ENCODE results near the gene CREB3L2. TPM values are rescaled to one million over a fixed set of nuclear protein-coding genes. Genes with fewer than 3 reads are reported as not detected.

The CREB3L2 gene
- total RNA-seq, 1 donor from 2014 or later, result 32.2 TPM

DNA sequence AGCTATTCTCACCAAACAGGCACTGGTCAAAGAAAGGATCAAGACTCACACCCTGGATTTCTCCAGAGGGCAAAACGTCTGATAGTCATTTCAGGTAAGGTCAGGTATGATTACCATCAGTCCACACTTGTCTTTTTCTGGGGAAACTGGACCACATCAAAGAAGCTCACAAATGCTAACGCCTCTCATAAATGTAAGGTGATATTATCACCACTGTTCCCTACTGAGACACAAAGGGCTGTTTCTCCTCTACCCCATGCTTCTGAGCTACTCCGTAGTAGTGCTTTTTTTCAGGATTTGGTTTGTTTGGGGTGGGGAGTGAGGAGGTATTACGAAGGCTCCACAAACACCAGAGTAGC is 51.6 kb downstream of the CREB3L2 start:
- DNase-seq, result no peak

DNA sequence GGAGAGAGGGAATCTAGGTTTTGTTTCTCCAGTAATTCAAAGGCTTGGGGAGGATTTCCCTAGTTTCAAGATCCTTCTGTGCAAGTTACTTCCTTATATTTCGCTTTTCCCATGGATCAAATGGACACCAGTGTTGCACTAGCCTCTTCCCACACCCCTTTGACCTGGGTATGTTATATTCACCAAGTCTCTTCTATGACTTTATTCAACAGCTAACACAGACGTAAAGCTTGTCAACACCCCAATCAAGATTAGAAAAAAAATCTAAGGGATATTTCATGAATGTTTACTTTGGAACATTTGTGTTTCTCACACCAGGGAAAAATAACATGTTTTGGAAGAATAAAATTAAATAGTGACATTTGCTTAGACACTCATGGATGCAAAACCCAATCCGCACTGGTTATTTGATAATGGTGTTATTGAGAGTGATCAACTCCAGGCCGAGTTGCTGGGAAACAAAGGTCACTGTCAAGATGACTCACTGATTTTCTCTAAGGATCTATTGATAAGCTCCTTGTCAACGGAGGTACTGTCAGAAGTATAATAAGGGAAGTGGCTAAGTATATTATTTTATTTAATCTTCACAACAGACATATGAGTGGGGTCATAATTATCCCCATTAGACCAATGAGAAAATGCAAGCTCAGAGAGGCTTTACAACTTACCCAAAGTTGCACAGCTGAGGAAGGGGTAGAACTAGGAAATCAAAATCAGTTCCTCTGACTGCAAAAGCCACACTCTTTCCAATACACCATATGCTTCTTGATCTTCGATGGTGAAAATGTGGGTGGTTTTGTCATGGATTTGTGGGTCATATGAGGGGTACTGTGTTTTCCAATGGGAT is 52.2 kb downstream of the CREB3L2 start:
- no peak for DNase-seq

GRCh38 chr7:137948845-137949330 is 53.0 kb downstream of the CREB3L2 start:
- no peak for DNase-seq

GRCh38 chr7:137948083-137948844 is 53.6 kb downstream of the CREB3L2 start:
- no peak for DNase-seq

- no peak for DNase-seq
Observed at GRCh38 chr7:137947046-137947445, 54.8 kb downstream of the CREB3L2 start.

DNA sequence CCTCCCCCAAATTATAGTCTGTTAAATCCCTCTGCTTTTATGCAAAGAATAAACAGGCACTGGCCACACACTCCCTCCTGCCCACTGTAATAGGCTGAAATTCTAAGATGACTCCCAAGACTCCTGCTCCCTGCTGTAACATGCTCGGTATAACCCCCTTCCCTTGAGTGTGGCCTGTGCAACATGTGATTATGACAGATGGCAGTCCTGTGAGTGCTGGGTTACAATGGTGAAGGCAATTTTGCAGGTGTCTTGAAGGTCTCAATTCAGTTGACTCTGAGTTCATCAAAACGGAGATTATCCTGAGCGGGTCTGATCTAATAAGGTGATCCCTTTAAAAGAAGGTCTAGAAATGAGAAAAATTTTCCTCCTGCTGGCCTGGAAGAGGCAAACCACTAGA is 55.9 kb downstream of the CREB3L2 start:
- DNase-seq, result no peak

- no peak for DNase-seq
Observed at GRCh38 chr7:137944168-137944567, 57.7 kb downstream of the CREB3L2 start.

DNA sequence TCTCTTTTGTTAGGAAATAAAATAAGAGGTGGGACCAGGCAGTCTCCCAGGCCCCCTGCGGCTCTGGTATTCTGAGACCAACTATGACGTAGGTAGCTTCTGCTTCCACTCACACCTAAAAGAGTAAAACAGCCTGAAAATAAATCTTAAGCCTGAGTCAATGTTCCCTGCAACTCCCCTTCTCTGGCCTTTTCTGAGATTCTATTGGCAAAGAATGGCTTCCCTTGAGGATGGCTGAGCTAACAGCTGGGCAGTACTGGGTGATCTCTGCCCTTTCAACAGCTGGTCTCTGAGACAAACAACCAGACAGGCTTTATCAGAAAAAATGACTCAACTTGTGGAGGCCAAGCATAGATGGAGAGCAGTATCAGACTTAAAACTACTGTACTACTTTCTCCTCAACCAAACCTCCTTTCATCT is 58.7 kb downstream of the CREB3L2 start:
- peak; percentile 65 for DNase-seq

DNA sequence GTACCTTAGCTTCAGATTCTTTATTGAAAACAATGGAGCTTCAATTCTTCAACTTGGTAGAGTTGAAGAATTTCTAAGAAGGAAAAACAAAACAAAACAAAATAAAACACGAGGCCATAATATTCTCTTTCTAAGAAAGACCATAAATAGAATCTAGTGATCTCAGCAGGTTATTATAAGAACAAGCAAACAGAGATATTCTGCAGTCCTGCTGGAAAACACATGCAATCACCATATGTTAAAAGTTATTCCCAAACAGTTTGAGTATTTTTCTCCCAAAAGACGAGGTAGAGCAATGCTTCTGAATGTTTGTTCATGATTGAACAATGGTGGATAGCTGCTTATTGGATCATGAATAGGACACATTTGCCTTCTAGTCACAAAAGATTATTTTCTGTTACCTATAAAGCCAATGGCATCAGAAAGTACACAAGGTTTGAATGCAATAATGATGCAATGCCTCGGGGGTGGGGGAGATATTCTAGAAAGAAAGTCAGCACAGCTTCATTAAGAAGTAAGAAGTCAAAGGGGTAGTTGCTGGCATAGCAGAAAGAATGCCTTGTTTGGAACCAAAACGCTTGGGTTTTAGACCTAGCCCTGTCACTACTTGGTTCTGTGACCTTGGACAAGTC is 59.3 kb downstream of the CREB3L2 start:
- DNase-seq, result no peak

DNA sequence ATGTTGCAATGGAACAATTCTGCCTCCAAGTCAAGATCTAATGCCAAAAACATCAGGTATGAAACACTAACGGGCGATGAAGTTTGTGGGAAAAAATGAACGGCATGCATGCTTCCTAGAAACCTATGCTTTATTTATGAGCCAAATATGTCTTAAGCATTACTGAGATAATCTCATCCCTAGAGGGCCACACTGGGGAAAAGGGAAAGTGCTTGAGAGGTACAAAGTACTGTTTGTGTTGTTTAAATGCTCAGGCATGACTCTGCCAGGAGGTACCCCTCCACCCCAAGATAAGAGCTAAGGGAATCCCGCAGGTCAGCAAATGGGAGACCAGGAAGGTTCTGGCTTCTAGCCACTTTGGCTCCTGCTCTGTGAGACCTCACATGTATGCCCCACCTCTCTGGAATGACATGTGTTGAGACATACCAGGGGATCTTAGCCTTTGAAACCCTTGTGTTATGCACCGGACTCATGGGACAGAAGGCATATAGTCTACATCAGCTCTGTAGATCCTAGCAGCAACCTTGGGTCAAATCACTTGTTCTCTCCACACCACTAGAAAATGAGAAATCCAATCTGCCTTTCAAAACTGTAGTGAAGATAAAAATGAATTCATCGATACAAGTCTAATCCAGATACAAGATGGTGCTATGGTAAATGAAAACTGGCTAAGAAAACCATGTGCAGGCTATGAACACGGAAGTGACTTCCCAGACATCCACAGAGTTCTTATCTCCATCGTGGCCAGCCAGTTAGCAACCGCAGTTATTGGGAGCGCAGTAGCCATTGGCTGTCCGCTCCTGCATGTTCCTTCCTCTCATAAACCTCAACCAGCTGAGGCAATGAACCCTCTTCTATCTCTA is 61.0 kb downstream of the CREB3L2 start:
- no peak for DNase-seq

DNA sequence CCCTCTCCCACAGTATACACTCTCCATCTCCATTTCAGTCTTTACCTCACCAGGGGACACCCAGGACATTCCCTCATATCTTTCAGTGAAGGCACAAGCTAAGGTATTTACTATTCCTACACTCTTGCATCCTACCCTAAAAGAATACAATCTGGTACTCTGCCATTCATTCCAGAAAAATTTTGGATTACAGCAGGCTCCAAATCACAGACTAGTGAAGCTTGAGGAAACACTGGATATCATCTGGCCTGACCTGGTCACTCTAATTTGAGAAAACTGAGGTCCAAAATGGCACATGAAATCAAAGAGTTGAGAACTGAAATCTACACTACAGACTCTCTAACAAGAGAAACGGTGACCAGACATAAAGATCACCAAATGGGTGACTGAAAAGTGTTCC is 61.7 kb downstream of the CREB3L2 start:
- DNase-seq, result no peak

- DNase-seq, result no peak
Observed at GRCh38 chr7:137937202-137937560, 64.7 kb downstream of the CREB3L2 start.

DNA sequence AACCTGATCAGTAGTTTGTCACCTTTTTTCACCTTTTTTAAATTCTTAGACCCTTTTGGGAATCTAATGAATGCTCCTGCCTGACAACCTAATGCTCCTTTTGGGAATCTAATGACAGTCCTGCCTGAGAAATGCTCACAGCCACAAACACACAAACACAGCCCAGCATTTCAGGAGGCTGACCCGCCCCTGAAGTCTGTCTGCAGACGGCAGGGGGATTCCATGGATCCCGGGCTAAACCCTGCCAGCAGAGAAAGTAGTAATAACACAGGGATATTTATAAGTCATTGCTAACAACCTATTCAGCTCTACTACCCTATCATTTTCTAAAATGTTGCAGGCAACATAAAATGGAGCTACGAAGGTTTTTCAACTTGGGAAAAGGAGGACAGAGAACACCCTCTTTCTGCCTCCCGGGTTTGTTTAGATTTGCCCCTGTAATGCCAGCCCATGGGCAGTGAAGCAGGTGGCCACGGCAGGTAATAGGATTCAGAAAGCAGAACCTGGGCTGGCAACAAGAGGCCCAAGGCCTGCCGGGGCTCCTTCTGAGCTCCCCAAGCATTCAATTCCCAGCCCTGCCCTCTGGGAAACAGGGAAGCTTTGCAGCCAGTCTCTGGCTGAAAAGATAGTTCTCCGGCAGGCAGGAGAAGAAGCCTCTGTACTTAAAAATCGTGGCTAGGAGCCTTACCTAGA is 65.2 kb downstream of the CREB3L2 start:
- DNase-seq, result no peak

- DNase-seq, result peak; percentile 44
Observed at GRCh38 chr7:137935884-137936508, 65.9 kb downstream of the CREB3L2 start.

DNA sequence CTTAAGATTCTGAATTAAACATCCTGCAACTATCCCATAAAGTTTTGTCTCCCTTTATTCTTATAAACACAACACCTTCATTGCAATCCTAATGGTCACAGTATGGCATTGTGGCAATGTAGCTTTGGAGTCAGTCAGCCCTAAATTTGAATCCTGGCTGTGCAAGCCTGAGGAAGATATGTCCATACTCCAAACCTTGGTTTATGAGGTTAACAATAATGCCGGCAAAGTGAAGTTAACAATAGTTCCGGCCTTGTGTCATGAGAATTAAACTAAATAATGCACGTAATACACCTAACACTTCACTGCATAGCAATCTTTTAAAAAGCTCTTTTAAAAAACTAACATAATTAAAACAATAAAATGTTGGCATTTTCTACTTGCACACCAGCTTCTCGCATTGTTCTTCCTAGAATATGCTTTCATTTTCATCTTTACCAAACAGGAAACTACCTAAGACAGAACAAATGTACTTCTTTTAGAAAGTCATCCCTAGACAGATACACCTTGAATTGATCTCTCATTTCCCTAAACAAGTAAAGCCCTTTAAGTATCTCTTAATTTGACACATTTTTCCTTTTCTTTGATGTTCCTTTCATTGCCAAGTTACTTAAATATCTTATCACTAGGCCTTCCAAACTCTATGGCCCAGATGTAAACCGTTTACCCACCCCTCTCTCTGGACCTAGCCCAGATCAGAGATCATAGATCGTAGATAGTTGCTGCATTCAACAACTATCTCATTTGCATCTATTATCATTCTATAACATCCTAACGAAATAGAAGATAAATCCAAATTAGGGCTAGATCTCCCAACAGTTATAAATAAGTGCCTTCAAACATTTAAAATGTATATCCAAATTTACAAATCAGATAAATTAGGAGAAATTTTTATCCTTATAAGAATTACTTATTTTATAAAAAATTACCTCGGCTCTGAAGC is 66.7 kb downstream of the CREB3L2 start:
- DNase-seq, result no peak

- no peak for DNase-seq
Observed at GRCh38 chr7:137934176-137934826, 67.6 kb downstream of the CREB3L2 start.

- peak; percentile 35 for DNase-seq
Observed at GRCh38 chr7:137933270-137934017, 68.4 kb downstream of the CREB3L2 start.

GRCh38 chr7:137932881-137933269 is 69.0 kb downstream of the CREB3L2 start:
- DNase-seq, result peak; percentile 67

DNA sequence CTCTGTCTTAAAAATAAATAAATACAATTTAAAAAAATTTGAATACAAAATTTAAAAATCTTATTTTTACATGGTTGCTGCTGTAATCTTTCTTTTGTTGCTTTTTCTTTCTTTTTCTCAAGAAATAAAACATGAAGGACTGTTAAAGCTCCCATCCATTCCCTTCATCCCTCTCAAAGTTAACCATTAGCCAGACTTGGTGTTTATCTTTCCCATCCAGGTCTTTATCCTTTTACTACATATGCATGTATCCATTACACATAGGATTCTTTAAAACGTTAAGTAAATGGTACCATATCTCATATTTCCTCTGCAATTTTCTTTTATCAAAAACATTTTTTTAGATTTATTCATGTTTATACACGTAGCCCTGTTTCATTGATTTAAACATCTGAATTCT is 70.1 kb downstream of the CREB3L2 start:
- DNase-seq, result no peak

Data from dermis blood vessel endothelial cell (primary cell).